Measurements from ENCODE around the gene NMRAL1. TPM values are rescaled to one million over a fixed set of nuclear protein-coding genes. Genes with fewer than 3 reads are reported as not detected.

Gene NMRAL1
- total RNA-seq, 4 donors from 2014 or later, result 2.7 to 11.0 (median 9.1) TPM

DNA sequence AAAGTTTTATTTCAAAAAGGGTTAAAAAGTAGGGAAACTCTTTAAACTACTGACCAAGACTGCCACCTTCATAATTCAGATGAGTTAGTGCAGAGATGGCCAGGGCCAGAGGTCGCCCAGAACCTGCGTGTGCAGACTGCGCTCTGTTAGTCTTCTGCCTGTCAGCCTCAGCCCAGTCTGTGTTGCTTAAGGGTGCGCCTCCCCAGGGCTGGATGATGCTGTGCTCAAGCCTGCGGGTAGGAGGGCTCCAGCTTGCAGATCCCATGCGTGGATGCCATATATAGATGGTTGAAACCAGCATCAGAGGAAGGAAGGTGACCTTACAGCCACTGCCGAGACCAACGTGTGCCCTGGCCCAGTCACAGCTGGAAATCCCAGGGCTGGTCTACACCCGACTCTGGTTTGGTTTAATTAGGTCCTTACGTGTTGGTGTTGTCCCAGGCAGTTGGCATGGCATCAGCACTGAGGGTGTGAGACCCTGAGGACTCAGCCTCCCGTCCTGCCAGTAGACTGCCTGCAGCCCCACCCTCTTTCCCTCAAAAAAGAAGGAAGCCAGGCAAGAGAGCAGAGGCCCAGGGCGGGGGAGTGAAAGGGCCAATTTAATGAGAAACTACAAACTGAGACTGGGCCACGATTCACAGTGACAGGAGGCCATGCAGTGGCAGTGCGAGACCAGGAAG is 36.5 kb upstream of the NMRAL1 start:
- peaks cover 6 to 31% of the 10 kb centered on the region in 2 donors for H3K4me1 ChIP-seq
- no peak overlapping the region for H3K4me3 ChIP-seq
- intact Hi-C loops (cut with DNase I; ENCODE audit: low total_unique reads), result no loop called here
- ATAC-seq, result no peak
- H3K36me3 ChIP-seq, result peaks cover 0 to 67% of the 10 kb centered on the region in 2 donors
- no peaks in the 10 kb centered on the region for H3K9me3 ChIP-seq
- TF ChIP-seq POLR2A (IDR thresholded peaks at IDR 0.05) (no peak), CTCF (IDR thresholded peaks at IDR 0.05 in 4 of 5, conservative IDR thresholded peaks at IDR 0.05 in 1 of 5) (no peak)
- in situ Hi-C loops (cut with MboI; ENCODE audit: low sequenced_read_pairs in 4 of 4), result loop anchor here in 1 of 4 donors (25.0 kb wide), 1 partner anchor 101 kb away; the partner anchor contains the start of genes MGRN1 and UBALD1
- H3K27me3 ChIP-seq, result no peaks in the 10 kb centered on the region
- peak overlapping the region in 1 of 4 donors; percentile 15 for H3K27ac ChIP-seq
- DNase-seq, result no peak

DNA sequence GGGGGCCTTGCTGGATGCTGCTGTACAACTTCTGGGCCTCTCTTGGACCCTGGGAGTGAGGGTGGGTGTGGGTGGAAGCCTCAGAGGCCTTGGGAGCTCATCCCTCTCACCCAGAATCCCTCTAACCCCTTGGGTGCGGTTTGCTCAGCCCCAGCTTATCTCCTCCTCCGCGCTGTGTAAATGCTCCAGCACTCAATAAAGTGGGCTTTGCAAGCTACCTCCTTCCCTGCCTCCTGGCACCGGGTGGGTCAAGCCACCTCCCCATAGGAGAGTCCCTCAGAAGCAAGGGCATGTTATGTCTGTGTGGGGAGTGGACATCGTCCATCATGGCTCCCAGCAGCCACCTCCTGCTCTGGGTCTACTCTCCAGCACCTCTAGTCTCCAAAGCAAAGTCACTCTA is 35.7 kb upstream of the NMRAL1 start:
- H3K36me3 ChIP-seq, result peaks cover 0 to 67% of the 10 kb centered on the region in 2 donors
- H3K4me1 ChIP-seq, result peaks cover 6 to 28% of the 10 kb centered on the region in 2 donors
- no peak overlapping the region for H3K4me3 ChIP-seq
- ATAC-seq (no peak), DNase-seq (no peak)
- in situ Hi-C loops (cut with MboI; ENCODE audit: low sequenced_read_pairs in 4 of 4) (loop anchor here in 1 of 4 donors (25.0 kb wide), 1 partner anchor 102 kb away; the partner anchor contains the start of genes MGRN1 and UBALD1), intact Hi-C loops (cut with DNase I; ENCODE audit: low total_unique reads) (no loop called here)
- H3K27me3 ChIP-seq, result no peaks in the 10 kb centered on the region
- H3K27ac ChIP-seq, result no peak overlapping the region
- no peaks in the 10 kb centered on the region for H3K9me3 ChIP-seq
- TF ChIP-seq POLR2A (IDR thresholded peaks at IDR 0.05) (no peak), CTCF (IDR thresholded peaks at IDR 0.05 in 4 of 5, conservative IDR thresholded peaks at IDR 0.05 in 1 of 5) (no peak)

DNA sequence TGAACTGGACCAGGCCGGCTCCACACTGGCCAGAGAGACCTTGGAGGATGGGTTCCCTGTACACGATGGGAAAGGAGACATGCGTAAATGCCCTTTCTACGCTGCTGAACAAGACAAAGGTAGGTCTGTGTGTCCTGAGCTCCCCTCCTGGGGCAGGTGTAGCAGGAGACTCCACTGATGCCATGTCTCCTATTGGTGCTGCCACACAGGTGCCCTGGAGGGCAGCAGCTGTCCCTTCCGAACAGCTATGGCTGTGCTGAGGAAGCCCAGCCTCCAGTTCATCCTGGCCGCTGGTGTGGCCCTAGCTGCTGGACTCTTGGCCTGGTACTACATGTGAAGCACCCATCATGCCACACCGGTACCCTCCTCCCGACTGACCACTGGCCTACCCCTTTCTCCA is 35.0 kb upstream of the NMRAL1 start:
- Histone ChIP-seq H3K9me3 (no peaks in the 10 kb centered on the region), H3K27me3 (no peaks in the 10 kb centered on the region), H3K27ac (no peak overlapping the region), H3K4me3 (no peak overlapping the region), H3K4me1 (peaks cover under 1 to 21% of the 10 kb centered on the region in 2 donors), H3K36me3 (peaks cover 0 to 67% of the 10 kb centered on the region in 2 donors)
- intact Hi-C loops (cut with DNase I; ENCODE audit: low total_unique reads) (loop anchor here (5.0 kb wide), 1 partner anchor 113 kb away; the partner anchor contains the start of gene MGRN1), in situ Hi-C loops (cut with MboI; ENCODE audit: low sequenced_read_pairs in 4 of 4) (loop anchor here in 1 of 4 donors (5.0 to 25.0 kb wide), 2 partner anchors 33 to 103 kb away; partner anchors contain the start of genes MGRN1 and UBALD1)
- no peak for TF ChIP-seq CTCF (IDR thresholded peaks at IDR 0.05 in 4 of 5, conservative IDR thresholded peaks at IDR 0.05 in 1 of 5)
- no peak for TF ChIP-seq POLR2A (IDR thresholded peaks at IDR 0.05)
- ATAC-seq (no peak), DNase-seq (no peak)

DNA sequence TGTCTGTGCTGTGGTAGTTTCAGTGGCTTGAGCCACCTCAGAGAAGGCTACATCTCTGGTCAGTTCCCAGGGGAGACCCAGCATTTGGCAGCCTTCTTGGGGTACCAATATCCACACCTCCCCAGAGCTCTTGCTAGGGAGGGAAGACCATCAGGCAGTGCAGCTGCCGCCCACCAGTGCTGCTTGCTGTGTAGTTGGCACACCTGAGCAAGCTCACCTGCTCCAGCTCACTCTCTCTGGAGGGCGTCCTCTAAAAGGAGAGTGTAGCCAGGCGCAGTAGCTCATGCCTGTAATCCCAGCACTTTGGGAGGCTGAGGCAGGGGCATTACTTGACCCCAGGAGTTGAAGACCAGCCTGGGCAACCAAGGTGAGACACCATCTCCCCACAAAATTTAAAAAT is 34.4 kb upstream of the NMRAL1 start:
- no peaks in the 10 kb centered on the region for H3K27me3 ChIP-seq
- DNase-seq (no peak), ATAC-seq (no peak)
- in situ Hi-C loops (cut with MboI; ENCODE audit: low sequenced_read_pairs in 4 of 4), result loop anchor here in 1 of 4 donors (5.0 to 25.0 kb wide), 2 partner anchors 33 to 103 kb away; partner anchors contain the start of genes MGRN1 and UBALD1
- peaks cover 0 to 15% of the 10 kb centered on the region in 2 donors for H3K4me1 ChIP-seq
- no peak overlapping the region for H3K4me3 ChIP-seq
- H3K27ac ChIP-seq, result no peak overlapping the region
- intact Hi-C loops (cut with DNase I; ENCODE audit: low total_unique reads), result loop anchor here (5.0 kb wide), 1 partner anchor 113 kb away; the partner anchor contains the start of gene MGRN1
- TF ChIP-seq POLR2A (IDR thresholded peaks at IDR 0.05) (no peak), CTCF (IDR thresholded peaks at IDR 0.05 in 4 of 5, conservative IDR thresholded peaks at IDR 0.05 in 1 of 5) (no peak)
- H3K9me3 ChIP-seq, result no peaks in the 10 kb centered on the region
- peaks cover 0 to 67% of the 10 kb centered on the region in 2 donors for H3K36me3 ChIP-seq
